DMS 273 (cell line): ENCODE results near the gene ZSCAN30.

ENCODE experiments used
- DNase-seq: peaks from one replicate; lab custom pipeline; 2025; ENCODE audit not compliant: unreplicated experiment; lab: John Stamatoyannopoulos, UW

ZSCAN30 gene

DNA sequence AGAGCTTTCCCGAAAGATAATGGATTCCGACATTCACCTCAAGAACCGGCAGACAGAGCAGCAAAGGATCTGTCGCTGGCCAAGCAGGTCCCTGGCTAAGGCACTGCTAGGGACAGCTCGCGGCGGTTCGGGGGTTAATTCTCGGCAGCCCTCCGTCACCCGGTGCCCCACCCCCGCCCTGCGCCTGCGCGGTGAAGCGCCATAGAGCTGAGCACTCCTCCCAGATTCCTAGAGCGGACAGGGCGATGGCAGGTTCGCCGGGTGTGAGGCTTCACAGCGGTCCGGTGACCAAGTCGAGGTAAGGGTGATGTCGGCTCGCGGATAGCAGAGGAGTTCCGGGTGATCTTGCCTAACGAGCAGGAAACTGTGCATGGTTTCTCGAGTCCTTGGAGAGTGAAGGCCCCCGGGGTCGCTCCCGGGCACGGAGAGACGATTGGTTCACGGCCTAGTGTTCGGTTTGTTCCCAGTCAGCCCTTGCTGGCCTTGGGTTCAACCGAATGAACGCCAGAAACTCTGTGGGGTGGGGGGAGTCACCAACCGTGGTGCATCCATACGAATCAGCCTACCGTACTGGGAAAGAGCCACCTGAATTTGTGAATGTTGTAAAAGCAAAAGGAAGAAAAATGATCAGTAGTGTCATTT, at the start of gene ZSCAN30:
TSS of gene ZSCAN30 (minus strand) at position 136 of the 642 bp plus-strand sequence. CDS start 25,877 bp downstream, outside the sequence.
- peak; percentile 97 for DNase-seq

DNA sequence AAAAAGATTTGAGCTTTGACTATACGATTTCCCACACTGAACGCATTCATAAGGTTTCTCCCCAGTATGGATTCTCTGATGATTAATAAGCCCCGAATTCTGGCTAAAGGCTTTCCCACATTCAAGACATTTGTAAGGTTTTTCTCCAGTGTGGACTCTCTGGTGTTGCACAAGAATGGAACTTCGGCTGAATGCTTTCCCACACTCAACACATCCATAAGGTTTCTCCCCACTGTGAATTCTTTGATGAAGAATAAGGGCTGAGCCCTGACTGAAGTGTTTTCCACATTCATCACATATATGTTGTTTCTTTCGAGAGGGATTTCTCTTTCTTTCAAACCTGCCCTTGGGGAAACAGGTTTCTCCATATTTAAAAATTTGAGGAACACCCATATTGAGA, 47.3 kb upstream of the ZSCAN30 start:
- DNase-seq, result no peak

DNA sequence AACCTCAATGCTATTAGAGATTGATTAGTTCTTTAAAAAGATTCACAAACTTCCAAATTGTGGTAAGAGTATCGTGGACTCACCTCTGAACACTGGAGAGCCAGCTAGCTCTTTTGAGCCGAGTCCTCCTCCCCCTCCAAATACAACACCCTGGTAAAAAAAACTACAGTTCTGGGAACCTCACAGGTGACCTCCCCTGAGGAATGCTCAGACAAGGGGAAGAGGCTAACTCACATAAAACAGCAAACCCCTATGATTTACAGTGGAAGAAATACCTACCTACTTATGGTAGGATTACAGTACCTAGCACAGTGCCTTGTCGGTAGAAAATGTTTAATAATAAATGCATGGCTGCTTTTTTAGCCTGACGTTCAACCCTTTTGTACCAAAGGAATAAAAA, 45.8 kb upstream of the ZSCAN30 start:
- DNase-seq, result peak; percentile 50

DNA sequence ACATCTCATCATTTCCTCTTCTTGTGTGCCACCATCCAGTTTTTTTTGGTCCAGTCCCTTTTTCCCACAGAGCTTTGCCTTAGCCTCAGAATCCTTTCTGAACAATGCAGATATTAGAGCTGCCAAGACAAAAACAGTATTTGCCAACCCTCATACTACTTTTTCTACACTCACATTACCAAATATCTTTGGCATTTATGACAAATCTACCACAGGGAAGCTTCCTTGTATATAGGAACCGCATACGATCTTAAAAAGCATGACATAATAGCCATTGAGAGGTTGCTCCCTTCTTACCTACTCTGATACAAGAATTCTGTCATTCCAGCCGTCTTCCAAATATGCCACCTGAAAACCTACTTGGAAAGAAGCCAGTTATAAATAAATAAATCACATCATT, 44.8 kb upstream of the ZSCAN30 start:
- no peak for DNase-seq

DNA sequence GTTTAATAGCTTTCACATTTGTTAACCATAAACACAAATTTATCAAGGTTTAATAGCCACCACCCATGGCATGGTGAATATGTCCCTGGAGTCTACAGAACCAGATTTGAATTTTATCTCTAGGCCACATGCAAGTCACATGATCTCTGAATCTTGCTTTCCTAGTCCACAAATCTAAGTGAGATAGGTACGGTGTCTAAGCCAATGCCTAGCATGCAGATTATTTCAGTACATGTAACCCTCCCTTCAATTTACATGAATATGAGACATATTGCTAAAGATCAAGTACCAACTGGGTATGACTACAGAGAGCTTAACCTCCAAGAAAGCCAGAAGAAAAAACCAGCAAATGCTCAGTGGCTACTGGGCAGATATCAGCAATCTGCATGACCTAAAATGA, 44.2 kb upstream of the ZSCAN30 start:
- no peak for DNase-seq

DNA sequence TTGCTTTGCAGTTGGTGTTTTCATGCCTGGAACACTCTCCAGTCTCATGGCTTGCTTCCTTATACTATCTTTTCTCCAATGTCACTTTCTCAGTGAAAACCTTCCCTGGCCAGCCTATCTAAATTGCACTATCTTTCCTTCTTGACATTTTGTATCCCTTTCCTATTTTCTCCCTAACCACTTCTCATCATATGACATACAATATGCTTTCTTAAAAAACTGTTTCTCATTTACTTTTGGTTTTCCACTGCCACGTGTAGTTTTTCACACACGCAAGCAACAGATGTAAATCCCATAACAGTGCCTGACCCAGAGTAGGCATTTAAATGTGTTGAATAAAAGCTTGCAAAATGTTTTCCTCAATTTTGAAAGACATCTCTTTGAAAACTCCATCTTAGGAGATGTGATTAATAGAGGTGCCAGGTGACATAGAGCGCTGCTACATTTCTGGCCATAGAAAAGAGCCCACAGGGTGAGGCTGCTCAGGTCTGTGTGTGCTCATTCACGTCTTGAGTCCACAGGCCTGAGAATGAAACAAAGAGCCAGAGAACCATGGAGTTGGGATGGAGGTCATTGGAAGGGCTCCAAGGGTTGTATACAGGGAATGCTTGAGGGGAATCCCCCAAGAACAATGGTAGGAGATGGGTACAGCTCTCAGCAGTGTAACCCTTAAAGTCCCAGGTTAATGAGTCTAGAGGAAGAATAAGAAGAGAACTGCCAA, 41.5 kb upstream of the ZSCAN30 start:
- no peak for DNase-seq

DNA sequence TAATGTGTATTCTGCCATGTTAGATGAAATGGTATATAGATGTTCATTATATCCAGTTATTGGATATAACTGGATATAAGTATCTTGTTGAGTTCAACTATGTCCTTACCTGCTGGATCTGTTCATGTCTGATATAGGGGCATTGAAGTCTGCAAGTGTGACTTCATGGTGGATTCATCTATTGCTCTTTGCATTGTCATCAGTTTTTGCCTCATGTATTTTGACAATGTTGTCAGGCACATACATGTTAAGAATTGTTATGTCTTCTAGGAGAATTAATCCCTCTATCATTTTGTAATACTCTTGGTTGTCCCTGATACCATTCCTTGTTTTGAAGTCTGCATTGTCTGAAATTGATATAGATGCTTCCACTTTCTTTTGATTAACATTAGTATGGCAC, 38.8 kb upstream of the ZSCAN30 start:
- DNase-seq, result no peak

DNA sequence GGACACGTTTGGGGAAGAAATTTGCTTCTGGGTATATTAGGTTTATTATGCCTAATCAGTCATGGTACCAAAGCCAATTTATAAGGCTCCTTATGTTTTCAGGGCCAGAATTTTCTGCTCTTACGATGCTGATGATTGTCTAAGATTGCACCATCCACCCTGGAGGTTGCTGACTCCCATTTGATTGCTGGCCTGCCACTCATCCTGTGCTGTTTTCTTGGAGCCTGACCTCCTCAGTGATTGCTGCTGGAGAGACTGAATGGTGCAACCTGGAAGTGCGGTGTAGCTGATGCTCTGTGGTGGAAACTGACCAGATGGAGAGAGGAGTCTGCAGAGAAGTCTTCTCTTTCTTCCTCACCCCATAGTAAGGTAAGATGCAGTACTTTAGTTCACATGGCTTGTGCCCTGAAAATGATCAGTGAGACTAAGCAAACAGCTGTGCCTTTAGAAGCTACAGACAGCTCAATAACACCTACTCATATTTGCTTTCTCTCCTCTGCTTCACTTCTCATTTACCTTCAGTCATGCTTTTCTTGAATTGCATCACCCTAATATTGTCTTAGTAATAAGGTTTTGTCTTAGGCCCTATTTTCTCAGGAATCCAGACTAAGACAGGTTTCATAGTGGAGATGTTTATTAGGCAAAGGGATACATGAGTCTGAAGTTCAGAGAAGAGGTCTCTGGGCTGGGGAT, 36.8 kb upstream of the ZSCAN30 start:
- DNase-seq, result no peak

DNA sequence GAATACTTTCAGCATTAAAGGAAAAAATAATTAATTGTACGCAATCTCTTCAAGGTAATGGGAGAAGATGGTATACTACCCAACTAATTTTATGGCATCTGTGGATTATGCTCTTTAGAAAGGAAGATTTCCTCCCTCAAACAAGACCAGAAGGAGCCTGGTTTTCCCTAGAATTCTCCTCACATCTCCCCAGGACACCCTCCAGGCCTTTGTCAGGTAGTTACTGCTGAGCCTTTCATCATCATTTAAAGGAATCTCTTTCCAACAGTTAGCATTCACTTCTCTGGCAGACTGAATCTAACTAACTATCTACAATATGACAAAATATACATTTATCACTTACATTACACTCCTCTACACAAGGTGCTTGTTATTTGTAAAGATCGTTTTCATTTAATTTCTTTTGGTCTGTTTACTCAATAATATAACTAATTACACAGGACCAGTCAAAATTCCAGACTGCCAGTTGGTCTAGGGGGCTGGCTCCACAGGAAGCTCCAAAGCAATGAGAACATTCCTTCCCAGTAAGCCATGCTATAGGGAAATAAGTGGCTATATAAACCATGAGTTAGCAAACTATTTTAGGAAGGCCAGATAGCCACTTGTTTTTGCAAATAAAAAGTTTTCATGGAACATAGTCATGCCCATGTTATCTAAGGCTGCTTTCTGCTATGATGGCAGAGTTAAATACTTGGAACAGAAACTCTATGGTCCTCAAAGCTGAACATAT, 35.1 kb upstream of the ZSCAN30 start:
- DNase-seq, result no peak

DNA sequence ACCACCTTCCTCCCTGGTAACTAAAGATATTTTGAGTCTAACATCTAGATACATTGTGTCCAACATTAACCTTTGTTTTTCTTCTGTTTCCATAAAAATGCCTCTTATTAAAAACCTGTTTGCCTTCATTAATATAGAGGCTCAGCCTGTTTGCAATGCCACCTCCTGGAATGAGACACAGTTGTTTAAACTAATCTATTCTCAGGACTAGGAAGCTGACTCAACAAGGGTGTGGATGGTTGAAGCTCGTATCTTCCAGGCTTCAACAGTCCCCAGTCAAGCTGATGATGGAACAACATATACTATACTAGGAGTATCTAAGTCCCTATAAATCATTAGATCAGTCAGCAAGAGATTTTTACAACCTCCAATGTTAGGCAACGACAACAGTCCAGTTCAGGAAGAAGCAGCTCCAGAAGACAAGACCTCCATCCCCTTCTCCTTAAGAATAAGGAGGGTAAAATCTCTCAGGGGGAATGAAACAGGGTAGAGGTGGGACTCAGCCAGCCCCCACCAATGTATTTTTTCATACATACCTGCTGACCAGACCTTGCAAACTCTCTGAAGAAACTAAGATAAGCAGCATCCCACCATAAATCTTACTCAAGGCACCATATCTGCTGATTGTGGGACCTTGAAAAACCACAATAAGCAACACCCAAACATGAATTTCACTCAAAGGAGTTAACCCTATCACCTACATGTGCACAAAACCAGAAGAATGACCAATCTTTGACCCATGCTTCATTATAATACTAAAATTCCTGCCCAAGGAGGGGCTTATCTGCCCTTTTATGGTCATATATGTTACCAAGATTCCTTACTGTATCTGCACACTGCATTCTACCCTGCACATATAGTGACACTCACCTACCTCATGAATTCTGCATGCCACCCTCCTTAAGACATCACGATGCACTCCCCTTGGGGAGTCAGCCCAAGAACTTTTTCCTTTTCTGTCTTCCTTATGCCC, 32.7 kb upstream of the ZSCAN30 start:
- no peak for DNase-seq

DNA sequence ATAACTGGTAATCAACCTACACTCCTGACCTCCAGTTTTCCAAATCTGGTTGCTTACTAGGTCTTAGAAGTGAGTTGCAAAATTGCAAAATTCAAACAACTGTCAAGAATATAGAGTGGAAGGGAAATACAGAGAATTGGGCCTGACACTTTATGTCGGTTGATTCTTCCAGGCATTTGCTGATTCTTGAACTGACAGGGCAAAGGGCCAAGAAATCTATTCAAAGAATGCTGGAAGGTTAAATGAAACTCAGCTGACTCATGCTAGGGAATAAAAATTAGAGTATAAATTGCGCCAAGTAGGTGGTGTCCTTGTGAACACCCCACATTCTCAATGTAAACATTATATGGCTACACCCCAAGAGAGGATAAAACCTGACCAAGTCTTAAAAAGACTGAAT, 21.5 kb upstream of the ZSCAN30 start:
- DNase-seq, result peak; percentile 7

DNA sequence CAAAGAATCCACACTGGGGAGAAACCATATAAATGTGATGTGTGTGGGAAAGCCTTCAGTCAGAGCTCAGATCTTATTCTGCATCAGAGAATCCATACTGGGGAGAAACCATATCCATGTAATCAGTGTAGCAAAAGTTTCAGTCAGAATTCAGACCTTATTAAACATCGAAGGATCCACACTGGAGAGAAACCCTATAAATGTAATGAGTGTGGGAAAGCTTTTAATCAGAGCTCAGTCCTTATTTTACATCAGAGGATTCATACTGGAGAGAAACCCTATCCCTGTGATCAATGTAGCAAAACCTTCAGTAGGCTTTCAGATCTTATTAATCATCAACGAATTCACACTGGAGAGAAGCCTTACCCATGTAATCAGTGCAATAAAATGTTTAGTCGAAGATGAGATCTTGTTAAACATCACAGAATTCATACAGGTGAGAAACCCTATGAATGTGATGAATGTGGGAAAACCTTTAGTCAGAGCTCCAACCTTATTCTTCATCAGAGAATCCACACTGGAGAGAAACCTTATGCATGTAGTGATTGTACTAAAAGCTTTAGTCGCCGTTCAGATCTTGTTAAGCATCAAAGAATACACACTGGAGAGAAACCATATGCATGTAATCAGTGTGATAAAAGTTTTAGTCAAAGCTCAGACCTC, 16.7 kb upstream of the ZSCAN30 start:
- DNase-seq, result no peak

DNA sequence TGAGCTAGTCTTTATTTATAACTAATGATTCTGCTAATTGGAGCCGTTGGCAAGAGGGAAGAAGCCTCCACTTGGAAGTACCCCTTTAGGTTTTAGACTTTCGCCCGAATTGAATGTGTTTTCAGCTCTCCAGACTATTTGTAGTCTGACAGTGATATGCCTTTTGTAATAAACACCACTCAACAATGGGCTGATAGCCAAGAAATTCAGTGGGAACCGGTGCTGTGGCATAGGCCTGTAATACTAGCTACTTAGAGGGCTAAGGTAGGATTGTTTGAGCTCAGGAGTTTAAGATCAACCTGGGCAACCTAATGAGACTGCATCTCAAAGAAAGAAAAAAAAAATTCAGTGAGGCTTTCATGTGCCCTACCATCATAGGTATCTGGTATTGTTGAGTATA, 13.6 kb upstream of the ZSCAN30 start:
- no peak for DNase-seq

DNA sequence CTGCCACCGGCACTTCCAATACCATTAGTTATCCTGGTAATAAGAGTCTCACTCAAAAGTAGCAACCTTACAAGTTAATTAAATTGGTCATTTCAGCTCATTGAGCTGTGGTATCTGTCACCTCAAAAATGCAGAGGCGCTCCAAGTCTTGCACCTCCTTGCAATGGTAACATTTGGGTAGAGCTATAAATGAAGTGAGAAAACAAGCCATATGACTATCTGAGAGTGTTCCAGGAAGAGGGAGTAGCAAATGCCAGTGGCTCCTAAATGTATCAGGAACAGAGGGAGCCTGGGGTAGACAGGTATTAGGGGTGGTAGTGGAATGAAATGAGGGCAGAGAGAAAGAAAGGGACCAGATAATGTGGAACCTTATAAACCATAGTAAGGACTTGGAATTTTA, 6.0 kb upstream of the ZSCAN30 start:
- no peak for DNase-seq

DNA sequence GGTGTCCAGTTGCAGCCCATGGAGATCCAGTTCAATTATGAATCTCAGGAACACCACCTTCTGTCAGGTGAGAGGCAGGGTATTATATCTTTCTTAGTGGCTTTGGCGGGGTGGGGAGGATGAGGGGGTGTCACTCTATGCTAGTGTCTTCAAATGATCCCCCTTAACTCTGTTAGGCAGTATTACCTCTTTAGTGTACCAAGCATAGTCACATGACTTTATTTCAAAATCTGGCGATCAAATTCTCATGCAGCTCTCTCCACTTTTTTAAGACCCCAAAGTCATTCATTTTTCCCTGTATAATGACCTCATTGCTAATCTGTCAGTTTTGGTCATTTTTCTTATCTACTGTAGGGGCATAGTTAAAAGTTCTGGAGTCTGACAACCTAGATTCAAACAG, 1.1 kb upstream of the ZSCAN30 start:
- no peak for DNase-seq

DNA sequence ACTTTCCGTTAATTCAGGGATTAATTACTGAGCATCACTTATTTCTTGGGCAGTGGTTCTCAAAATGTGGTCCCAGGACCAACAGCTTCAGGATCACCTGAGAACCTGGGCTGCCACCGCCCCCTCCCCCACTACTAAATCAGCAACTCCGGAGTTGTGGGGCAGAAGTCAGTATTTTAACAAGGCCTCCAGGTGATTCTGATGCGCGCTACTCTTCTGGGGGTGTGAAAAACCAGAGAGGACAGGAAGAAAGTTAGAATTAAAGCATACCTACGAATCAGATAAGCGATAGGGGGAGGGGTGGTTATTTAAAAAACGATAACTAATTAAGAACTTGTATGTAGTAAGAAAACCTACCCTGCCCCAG, 319 bp downstream of the ZSCAN30 start:
- peak; percentile 61 for DNase-seq

DNA sequence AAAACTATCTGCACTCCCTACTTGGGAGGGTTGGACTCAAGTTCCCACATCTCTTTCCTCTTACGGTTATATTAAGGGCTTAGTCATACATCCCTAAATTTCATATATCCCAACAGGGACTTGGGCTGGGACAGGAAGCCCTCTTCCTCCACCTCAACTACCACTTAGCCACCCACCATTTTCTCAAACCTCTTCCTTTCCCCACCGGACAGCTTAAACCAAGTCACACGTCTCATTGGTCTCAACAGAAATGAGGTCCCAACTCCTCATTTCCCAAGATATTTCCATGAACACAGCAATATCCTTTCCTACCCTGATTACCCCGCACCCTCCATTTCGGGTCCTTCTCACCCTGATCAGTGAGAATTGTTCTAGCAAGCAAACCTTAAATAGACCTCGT, 736 bp downstream of the ZSCAN30 start:
- no peak for DNase-seq

DNA sequence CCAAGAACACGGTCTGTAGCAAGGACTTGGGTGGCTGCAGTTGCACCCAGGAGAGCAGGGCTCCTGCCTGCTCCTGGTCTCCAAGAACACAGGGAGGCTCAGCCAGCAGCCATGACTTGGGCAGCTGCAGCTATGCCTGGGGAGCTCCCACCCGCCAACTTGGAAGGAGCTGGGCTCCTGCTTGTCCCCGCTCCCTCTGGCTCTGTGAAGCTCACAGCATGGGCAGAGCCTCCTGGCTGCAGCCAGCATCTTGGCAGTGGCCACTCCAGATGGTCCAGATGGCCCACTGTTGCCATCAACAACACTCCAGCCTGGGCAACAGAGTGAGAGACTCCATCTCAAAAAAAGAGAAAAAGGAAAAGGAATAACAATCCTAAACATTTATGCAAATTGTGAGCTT, 5.2 kb downstream of the ZSCAN30 start:
- peak; percentile 45 for DNase-seq

DNA sequence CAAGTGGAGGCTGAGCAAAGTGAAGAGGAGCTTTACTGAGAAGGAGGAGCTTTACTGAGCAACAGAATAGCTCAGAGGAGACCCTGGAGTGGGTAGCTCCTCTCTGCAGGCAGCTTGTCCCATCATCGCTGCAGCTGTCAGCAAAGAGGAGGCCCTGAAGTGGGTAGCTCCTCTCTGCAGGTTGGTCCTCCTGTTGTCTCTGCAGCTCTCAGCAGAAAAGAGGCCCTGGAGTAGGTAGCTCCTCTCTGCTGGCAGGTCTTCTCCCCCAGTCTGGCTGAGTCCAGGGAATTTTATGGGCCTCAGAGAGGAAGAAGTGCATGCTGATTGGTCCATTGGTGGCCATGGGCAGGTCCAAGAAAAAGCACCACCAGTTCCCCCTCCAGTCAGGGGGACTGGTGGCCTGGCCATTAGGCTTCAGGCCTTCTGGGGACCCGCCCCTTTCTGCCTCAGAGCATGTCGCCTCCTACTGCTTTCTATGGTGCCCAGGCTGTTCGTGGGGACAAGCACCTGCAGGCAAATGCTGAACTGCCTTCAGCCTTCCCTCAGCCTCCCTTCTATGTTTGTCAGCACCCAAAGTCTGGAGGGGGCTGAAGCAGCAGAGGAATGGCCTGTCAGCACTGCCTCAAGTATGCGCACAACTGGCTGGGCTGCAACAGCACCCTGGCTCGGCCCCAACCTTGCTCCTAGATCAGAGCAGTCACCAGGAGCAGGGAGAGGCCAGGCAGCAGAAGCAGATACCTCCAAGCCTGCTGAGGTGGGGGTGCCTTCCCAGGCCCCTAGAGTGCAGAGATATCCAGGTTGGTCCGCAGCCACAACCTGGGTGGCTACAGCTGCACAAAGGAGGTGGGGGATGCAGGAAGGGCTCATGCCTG, 5.9 kb downstream of the ZSCAN30 start:
- DNase-seq, result peak; percentile 7
